HG03432 (cell line): ENCODE data around the gene PANK2.
"Not testable (repeated sequence)": the region's sequence is repeated elsewhere in the genome, so short reads cannot be mapped to it uniquely, and the experiment has no call there.

Source experiments
- ATAC-seq: cut with Tn5 transposase; IDR thresholded peaks from one replicate; pipeline ENCODE4 v1.9.1; 2021; ENCODE audit warnings: mild to moderate bottlenecking, moderate library complexity; ENCODE audit not compliant: unreplicated experiment

The PANK2 gene

DNA sequence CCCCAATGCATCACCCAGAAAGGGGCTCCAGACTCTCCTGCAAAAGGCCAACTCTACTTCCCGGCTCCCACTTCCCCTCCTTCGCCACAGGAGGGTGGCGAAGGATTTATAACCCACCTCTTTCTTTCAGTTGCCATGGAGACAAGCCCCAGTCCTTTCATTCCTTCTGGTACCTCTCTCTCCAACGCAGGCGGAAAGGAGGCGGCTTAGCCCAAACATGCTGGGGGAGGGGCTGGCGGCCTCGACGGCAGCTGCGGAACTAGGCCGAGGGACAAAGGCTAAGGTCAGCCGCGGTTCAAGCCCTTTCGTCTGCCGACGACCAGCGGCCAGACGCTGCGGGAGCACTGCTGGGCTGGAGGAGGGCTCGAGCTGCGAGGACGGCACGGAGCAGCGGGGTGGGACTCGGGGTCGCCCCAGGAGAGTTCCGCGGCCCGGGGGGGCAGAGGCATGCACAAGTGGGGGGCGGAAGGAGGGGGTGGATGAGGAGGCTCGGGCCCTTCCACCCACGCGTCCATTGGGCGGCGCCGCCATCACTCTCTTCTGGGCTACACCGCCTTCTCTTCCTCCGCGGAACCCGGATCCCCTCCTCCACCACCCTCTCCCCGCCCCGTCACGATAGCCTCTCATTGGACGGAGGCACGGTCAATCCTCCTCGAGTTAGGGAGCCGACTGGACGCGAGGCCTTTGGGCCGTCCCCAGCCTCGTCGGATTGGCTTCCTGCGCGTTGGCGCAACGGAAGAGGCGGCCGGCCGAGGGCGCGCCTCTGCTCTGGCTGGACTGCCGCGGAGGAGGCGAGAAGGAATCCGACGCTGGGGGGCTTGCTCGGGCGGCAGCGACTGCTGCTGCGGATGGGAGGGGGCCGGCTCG lies at the start of gene PANK2:
TSS of gene PANK2 (plus strand) at position 766 of the 867 bp plus-strand sequence.
- ATAC-seq = peak; percentile 93

DNA sequence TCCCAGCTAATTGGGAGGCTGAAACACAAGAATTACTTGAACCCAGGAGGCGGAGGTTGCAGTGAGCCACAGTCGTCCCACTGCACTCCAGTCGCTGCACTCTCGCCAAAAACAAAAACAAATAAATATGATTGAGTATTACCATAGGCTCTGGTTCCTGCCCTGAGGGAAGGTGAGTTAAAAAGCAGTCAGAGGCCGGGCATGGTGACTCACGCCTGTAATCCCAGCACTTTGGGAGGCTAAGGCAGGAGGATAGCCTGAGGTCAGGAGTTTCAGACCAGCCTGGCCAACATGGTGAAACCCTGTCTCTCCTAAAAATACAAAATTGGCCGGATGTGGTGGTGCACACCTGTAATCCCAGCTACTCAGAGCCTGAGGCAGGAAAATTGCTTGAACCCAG lies 49.0 kb upstream of the PANK2 start:
- not testable (repeated sequence) for ATAC-seq

DNA sequence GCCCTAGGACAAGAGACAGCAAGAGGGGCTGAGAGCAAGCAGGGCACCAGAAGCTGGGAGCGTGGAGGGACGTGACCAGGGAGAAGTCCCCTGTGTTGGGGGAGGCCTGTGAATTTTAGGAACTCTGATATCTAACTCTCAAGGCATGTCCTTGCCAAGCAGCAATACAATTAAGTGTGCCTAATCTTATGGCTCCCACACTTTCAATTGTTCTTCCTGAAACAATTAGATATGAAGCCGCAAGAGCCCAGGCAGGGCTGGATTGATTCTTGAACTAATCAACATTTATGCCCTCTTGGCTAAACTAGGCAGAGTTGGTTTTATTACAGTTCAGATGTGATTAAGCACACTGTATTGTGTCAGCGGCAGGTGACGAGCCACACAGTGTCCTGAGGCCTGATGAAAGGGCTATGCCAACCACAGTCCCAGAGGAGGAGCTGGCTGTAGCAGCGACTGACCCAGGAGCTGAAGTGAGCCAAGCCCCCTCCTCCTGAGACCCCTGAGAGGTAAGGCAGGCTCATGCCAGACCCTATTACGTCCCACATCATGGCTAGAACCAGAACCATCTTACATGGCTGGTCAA lies 46.7 kb upstream of the PANK2 start:
- no peak for ATAC-seq

DNA sequence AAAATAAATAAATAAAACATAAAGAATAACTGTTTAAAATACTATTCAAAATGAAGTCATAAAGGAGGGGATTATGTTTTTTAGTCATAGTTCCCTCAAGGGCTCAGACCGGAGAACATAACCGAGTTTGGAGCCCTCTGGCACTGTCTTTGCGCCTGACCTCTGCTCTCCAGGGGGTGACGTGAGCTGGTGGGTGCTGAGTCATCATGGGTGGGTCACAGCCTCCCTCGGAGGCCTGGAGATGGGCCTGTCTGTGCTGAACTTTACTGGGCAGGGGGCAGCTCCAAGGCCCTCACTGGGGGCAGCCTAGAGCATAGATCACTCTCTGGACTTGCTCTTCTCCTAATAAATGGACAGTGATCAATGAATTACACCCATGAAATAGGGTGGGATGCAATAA lies 45.7 kb upstream of the PANK2 start:
- ATAC-seq = no peak

DNA sequence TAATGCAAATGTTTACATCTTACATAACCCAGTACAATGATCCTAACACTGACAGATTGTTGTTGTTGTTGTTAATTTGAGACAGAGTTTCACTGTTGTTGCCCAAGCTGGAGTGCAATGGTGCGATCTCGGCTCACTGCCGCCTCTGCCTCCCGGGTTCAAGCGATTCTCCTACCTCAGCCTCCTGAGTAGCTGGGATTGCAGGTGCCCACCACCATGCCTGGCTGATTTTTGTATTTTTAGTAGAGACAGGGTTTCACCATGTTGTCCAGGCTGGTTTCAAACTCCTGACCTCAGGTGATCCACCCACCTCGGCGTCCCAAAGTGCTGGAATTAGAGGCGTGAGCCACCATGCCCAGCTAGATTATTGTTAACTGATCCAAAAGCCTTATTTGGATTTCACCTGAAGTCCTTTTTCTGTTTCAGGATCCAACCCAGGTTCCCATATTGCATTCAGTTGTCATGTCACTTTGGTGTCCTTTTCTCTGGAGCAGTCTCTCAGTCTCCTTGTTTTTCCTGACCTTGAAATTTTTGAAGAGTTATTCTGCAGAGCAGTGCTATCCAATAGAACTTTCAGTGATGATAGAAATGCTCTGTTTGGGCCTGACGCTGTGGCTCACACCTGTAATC lies 45.1 kb upstream of the PANK2 start:
- not testable (repeated sequence) for ATAC-seq

DNA sequence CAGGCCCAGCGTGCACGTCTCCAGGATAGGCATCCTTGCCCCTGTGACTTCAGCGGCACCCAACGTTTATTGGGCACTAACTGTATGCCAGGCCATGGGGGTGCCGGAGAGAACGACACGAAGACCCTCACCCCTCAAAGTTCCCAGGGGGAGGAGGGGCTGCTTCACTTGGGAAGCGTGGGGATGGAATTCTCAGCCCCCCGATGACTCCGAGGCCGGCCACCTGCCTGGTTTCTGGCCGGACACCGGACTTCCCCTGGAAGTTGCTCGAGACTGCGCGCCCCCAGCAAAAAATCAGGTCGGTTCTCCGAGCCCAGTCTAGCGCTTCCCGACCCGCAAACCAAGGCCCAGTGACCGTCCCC lies 42.8 kb upstream of the PANK2 start:
- ATAC-seq = no peak

DNA sequence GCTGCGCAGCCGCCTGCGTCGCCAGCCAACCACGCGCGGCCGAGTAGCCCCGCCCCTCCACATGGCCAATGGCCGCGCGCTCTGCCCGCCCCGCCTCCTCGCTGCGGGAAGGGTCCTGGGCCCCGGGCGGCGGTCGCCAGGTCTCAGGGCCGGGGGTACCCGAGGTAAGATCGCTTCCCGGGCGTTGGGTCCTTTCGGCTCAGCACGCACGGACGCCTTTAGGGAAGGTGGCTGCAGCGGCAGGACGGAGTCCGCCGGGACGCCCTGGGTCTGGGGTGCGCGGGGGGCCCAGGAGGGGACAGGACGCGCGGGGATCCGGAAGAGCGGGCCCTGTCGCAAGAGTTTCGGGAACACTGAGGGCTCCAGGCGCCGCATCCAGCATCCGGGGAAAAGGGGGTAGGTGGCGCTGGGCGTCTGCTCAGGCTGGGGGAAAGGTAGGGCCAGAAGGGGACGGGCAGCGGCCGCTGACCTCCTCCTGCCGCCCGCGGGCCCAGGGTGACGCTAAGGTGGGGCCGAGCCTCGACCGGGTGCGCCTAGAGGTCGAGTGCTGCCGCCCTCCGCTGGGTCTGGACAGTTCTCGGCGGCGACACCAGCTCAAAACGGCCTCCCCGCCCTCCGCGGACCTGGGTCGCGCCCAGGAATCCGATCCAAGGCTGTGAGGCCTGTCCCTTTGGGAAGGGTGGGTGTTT lies 42.3 kb upstream of the PANK2 start, which contains the start of gene MAVS:
TSS of gene MAVS (plus strand) at position 95 of the 689 bp plus-strand sequence. CDS start 7,791 bp downstream, outside the sequence.
- peak; percentile 93 for ATAC-seq

DNA sequence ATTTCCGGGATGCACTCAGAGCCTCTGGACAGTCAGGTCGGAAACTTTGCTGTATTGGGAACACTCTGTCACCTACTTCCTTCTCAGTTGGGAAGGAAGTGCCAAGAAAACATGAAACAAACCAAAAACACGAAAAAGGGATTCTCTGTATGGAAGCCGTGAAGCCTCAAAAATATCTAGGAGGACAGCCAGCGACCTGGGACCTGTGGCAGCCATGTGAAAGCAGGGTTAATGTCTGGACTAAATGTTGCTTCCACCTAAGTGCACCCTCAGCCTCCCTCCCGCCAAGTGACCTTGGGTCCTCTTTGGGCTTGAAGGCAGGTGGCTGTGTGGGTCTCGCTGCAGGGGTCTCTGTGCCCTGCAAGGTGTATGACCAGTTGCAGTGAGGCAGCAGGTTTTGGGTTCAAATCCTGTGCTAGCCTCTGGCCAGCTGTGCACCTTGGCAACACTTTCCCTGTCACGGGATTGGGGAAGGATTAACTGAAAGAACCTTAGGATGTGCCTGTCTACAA lies 41.7 kb upstream of the PANK2 start:
- no peak for ATAC-seq

DNA sequence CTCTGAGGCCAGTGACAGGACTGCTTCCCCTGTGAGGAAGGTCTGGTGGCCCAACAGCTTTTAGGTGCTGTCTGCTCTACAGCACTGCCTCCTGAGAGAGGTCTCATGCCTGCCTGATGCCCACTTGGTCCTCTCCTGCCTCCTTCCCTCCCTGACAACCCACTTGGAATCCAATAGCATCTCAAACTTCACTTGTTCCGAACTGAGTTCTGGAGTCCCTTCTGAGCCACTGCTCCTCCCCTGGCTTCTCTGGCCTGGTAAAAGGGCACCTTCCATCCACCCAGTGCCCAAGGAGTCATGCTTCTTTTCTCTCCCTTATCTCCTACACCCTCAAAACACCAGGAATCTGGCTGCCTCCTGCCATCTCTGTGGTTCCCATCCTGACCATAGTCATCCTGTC lies 40.6 kb upstream of the PANK2 start:
- no peak for ATAC-seq

DNA sequence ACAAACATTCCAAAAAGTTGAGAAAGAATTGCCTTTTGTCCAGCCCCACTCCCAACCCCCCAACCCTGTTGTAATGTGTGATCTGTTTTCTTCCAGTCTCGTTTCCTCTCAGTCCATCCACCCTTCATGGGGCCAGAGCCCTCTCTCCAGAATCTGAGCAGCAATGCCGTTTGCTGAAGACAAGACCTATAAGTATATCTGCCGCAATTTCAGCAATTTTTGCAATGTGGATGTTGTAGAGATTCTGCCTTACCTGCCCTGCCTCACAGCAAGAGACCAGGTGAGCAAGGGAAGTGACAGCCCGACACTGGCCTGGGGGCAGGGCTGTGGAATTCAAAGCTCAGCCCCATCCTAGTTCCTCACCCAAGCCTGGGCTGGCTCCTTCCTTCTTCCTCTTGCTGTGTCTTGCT lies 34.7 kb upstream of the PANK2 start:
- ATAC-seq = no peak

DNA sequence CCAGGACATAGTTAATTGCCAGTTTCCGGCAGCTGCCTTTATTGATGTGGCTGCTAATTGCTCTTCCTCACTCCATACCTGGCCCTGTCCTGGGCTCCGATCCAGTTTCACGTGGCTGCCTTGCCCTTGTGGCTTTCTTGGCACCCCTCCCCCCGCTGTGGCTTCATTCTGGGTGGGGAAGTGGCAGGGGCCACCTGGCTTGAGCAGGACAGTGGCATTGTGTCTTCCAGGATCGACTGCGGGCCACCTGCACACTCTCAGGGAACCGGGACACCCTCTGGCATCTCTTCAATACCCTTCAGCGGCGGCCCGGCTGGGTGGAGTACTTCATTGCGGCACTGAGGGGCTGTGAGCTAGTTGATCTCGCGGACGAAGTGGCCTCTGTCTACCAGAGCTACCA lies 31.8 kb upstream of the PANK2 start:
- no peak for ATAC-seq

DNA sequence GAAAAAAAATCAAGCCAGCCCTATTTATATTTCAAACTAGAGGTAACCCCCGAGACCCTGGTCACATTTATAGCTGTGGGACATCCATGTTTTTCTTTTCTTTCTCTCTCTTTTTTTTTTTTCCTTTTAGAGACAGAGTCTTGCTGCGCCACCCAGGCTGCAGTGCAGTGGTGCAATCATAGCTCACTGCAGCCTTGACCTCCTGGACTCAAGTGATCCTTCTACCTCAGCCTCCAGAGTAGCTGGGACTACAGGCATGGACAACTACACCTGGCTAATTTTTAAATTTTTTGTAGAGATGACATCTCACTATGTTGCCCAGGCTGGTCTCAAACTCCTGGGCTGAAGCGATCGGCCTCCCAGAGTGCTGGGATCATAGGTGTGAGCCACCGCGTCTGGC lies 30.5 kb upstream of the PANK2 start:
- ATAC-seq = no peak

DNA sequence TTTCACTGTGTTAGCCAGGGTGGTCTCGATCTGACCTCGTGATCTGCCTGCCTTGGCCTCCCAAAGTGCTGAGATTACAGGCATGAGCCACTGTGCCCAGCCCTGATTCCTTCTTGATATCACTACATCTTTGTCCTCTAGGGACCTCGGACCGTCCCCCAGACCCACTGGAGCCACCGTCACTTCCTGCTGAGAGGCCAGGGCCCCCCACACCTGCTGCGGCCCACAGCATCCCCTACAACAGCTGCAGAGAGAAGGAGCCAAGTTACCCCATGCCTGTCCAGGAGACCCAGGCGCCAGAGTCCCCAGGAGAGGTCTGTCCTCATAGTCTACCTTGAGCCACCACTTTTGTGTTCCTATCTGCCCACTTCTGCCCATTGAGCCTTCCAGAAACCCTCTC lies 28.0 kb upstream of the PANK2 start:
- no peak for ATAC-seq

DNA sequence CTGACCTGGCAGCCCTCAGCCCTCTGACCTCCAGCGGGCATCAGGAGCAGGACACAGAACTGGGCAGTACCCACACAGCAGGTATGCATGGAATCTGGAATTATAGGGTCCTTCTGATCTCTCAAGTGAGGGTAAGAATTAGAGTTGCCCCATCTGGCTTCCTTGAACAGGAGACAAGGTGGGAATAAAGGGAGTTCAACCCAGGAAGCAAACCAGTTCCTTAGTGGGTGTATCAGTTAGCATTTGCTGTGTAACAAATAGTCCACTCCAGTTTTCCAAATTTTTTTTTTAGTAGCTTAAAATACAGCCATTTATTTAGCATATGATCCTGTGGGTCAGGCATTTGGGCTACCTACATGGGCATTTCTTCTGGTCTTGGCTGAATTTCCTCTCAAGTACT lies 26.9 kb upstream of the PANK2 start:
- no peak for ATAC-seq

DNA sequence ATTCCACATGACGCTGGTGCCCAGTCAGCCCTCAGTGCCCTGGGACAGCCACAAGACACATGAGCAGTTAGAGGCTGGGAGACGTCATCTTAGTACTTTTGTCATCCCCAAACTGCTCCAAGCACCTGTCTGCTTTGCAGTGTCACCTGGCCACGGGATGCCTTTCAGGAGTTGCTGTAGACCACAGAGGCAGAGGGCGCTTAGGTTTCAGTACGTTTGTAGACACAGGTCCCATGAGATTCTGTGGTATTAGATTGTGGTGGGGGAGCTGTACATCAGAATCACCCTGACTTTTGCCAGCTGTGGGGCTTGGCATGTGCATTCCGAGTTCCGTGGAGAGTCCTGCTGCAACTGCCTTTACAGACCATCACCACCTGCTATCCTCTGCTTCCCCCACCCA lies 25.9 kb upstream of the PANK2 start:
- peak; percentile 58 for ATAC-seq

DNA sequence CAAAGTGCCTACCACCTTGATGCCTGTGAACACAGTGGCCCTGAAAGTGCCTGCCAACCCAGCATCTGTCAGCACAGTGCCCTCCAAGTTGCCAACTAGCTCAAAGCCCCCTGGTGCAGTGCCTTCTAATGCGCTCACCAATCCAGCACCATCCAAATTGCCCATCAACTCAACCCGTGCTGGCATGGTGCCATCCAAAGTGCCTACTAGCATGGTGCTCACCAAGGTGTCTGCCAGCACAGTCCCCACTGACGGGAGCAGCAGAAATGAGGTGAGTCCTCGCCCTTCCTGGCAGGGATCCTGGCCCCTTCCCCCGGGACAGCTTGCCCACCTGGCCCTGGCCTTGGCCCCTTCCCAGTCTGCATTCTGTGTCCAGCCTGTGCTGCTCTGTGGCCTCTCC lies 24.7 kb upstream of the PANK2 start:
- ATAC-seq = no peak

DNA sequence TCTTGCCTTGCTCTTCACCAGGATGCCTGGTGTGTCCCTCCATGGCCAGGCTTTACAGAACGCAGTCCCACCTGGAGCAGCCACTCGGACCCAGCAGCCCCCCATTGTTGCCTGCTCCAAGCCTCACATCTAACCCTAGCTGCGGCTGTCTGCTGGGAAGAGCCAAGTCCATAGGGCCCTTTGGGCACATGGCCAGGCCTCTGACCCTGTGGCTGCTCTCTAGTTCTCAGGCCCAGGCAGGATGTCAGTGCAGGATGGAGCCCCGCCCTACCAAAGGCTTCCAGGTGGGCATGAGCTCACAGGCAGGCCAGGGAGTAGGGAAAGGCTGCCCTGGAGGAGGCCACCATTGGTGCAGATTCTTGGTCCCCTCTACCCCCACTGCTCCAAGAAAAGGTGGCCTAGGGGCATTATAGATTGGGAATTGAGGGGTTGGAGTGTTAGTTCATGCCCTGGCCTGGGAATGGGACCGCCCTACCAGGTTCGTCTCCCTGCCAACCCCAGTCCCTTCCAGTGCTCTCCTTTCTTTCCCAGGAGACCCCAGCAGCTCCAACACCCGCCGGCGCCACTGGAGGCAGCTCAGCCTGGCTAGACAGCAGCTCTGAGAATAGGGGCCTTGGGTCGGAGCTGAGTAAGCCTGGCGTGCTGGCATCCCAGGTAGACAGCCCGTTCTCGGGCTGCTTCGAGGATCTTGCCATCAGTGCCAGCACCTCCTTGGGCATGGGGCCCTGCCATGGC lies 23.9 kb upstream of the PANK2 start:
- no peak for ATAC-seq

DNA sequence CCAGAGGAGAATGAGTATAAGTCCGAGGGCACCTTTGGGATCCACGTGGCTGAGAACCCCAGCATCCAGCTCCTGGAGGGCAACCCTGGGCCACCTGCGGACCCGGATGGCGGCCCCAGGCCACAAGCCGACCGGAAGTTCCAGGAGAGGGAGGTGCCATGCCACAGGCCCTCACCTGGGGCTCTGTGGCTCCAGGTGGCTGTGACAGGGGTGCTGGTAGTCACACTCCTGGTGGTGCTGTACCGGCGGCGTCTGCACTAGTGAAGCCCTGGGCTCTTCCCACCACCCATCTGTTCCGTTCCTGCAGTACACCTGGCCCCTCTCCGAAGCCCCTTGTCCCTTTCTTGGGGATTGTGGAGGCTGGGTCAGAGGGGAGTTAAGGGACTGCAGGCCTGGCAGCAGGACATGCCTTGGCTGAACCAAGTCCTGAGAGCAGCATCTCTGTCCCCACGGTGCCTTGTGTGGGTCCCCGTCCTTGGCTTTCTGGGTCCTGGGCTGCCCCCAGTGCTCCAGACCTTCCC lies 23.2 kb upstream of the PANK2 start:
- no peak for ATAC-seq

DNA sequence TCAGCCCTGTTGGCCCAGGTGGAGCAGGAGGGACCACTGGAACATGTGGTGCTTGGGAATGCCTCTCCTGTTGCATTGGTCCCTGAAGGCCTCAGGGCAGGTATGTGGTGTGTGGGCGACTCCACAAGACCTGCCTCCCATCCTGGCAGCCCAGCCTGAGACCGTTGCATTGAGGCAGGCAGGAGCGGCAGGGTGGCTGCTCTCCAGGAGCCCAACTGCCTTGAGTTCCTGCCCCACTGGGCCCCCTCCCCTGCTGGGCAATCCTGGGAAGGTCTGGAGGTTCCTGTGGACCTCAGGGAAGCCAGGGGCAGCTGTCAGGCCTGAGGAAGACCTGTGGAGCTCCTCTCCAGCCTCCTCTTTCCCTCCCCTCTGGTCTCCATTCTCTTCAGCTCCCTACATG lies 22.7 kb upstream of the PANK2 start:
- ATAC-seq = no peak

DNA sequence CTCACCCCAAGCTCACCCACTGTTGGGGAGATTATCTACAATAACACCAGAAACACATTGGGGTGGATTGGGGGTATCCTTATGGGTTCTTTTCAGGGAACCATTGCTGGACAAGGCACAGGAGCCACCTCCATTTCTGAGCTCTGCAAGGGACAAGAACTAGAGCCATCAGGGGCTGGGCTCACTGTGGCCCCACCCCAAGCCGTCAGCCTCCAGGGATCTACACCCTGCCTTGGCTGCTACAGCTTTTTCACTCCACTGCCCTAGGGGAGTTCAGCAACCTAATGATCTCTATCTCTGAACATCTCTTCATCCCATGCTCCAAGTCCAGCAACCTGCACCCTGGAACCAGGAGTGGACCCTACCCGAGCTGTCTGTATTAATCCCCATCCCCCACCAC lies 21.4 kb upstream of the PANK2 start:
- ATAC-seq = no peak
